A549 (cell line): Measurements from ENCODE around the gene ZBTB2.

Source experiments
- BHLHE40 ChIP-seq: IDR thresholded peaks from 2 replicates; pipeline ENCODE4 v1.6.1; 2012; ENCODE audit warnings: low read depth, low read length, inconsistent platforms
- CTCF ChIP-seq: fragments of >200 bp; sonication (Bioruptor Twin); formaldehyde crosslinking; IDR thresholded peaks from 3 replicates; pipeline ENCODE4 v1.5.1; 2016
- ELK1 ChIP-seq: fragments of 150-350 bp; IDR thresholded peaks from 2 replicates; pipeline ENCODE4 v1.6.1; 2014; ENCODE audit warnings: low read depth, mild to moderate bottlenecking, low read length
- EP300 ChIP-seq, 2 experiments: fragments of >200 bp; sonication (Bioruptor Twin); formaldehyde crosslinking; IDR thresholded peaks; 2 replicates in 1 of 2; 3 replicates in 1 of 2; pipeline ENCODE4 v1.6.1; 2016 to 2017
- FOSL2 ChIP-seq, 2 experiments: fragments of 450-650 bp in 1 of 2; fragments of >200 bp in 1 of 2; sonication (Bioruptor Twin) in 1 of 2; formaldehyde crosslinking; IDR thresholded peaks; 2 replicates each; pipeline versions ENCODE4 v1.5.0 to v1.6.1; 2016 to 2020; ENCODE audit warnings: mild to moderate bottlenecking in 1 of 2, moderate library complexity in 1 of 2
- JUNB ChIP-seq: fragments of >200 bp; sonication (Bioruptor Twin); formaldehyde crosslinking; IDR thresholded peaks from 2 replicates; pipeline ENCODE4 v1.6.1; 2016
- KDM1A ChIP-seq: fragments of 200-600 bp; sonication (generic); IDR thresholded peaks from 2 replicates; pipeline ENCODE4 v1.6.1; 2016; ENCODE audit warnings: low read depth, mild to moderate bottlenecking
- MAFK ChIP-seq: fragments of 450-650 bp; IDR thresholded peaks from 2 replicates; pipeline ENCODE4 v1.6.1; 2014; ENCODE audit not compliant: partially characterized antibody
- MAZ ChIP-seq: fragments of 150-350 bp; IDR thresholded peaks from 2 replicates; pipeline ENCODE4 v1.6.1; 2014; ENCODE audit warnings: antibody characterized with exemption, low read depth, low read length, borderline replicate concordance
- MYC ChIP-seq: IDR thresholded peaks from 2 replicates; pipeline ENCODE4 v1.6.1; 2012; ENCODE audit warnings: mild to moderate bottlenecking, inconsistent platforms, low read length, improper control_type of control experiment, borderline replicate concordance
- PBX3 ChIP-seq: IDR thresholded peaks from 2 replicates; pipeline ENCODE4 v1.6.1; 2012
- POLR2A ChIP-seq: IDR thresholded peaks from 2 replicates; pipeline ENCODE4 v1.6.1; 2012; ENCODE audit warnings: mild to moderate bottlenecking, low read length
- RARB ChIP-seq: fragments of 250-450 bp; sonication (Bioruptor Pico); IDR thresholded peaks from 2 replicates; pipeline ENCODE4 v1.8.0; 2021; ENCODE audit warnings: mild to moderate bottlenecking, moderate library complexity
- RCOR1 ChIP-seq: fragments of 150-350 bp; IDR thresholded peaks from 2 replicates; pipeline ENCODE4 v1.6.1; 2014; ENCODE audit warnings: antibody characterized with exemption, low read length, low read depth

GRCh38 chr6:151358475-151358874 lies 32.9 kb downstream of the ZBTB2 start:
- TF ChIP-seq EP300 (IDR thresholded peaks at IDR 0.05) (no peak), CTCF (no peak), POLR2A (no peak), MAFK (no peak), FOSL2 (IDR thresholded peaks at IDR 0.05) (no peak), FOSL2 (CRISPR knock-in tag; IDR thresholded peaks at IDR 0.05) (no peak), MAZ (no peak), KDM1A (no peak), RCOR1 (no peak), PBX3 (no peak), ELK1 (no peak), BHLHE40 (no peak), RARB (CRISPR knock-in tag) (no peak), MYC (no peak), JUNB (no peak)
